Trophoblast cell (in vitro differentiated cells and primary cell): ENCODE data around the gene PTGR2.

Experiments used
- DNase-seq, 2 donors: peaks; one replicate each; pipeline ENCODE4 v3.0.0-alpha.2; 2016
- H2AFZ ChIP-seq: 2 replicates; pipeline ENCODE4 v1.6.1; 2013; ENCODE audit warnings: low read length, moderate library complexity, mild to moderate bottlenecking; ENCODE audit not compliant: insufficient read depth, poor library complexity
- H2AK5ac ChIP-seq: 2 replicates; pipeline ENCODE4 v1.6.1; 2013; ENCODE audit warnings: mild to moderate bottlenecking, low read length
- H2BK120ac ChIP-seq: 2 replicates; pipeline ENCODE4 v1.6.1; 2013; ENCODE audit warnings: low read length, mild to moderate bottlenecking, moderate library complexity; ENCODE audit not compliant: insufficient read depth, poor library complexity
- H2BK12ac ChIP-seq: 2 replicates; pipeline ENCODE4 v1.6.1; 2013; ENCODE audit warnings: mild to moderate bottlenecking, low read length, moderate library complexity
- H2BK5ac ChIP-seq: 2 replicates; pipeline ENCODE4 v1.6.1; 2013; ENCODE audit warnings: low read length, low read depth, moderate library complexity, mild to moderate bottlenecking; ENCODE audit not compliant: poor library complexity
- H3K14ac ChIP-seq: 2 replicates; pipeline ENCODE4 v1.6.1; 2013; ENCODE audit warnings: mild to moderate bottlenecking, low read length
- H3K18ac ChIP-seq: 2 replicates; pipeline ENCODE4 v1.6.1; 2013; ENCODE audit warnings: mild to moderate bottlenecking, low read length
- H3K23ac ChIP-seq: 2 replicates; pipeline ENCODE4 v1.6.1; 2013; ENCODE audit warnings: low read length
- H3K27ac ChIP-seq: 2 replicates; pipeline ENCODE4 v1.5.1; 2013; ENCODE audit warnings: low read depth, mild to moderate bottlenecking, inconsistent platforms, low read length, moderate library complexity
- H3K27me3 ChIP-seq: 2 replicates; pipeline ENCODE4 v1.6.1; 2013; ENCODE audit warnings: inconsistent platforms, mild to moderate bottlenecking, low read length, moderate library complexity; ENCODE audit not compliant: insufficient read depth
- H3K36me3 ChIP-seq, 2 experiments: 1 replicate in 1 of 2; 2 replicates in 1 of 2; pipeline ENCODE4 v1.6.1; 2013; ENCODE audit warnings: low read length in 2 of 2, mild to moderate bottlenecking in 2 of 2, moderate library complexity in 1 of 2; ENCODE audit not compliant: insufficient read depth in 2 of 2, control insufficient read depth in 1 of 2
- H3K4ac ChIP-seq: 2 replicates; pipeline ENCODE4 v1.6.1; 2013; ENCODE audit warnings: low read depth, mild to moderate bottlenecking, low read length, moderate library complexity
- H3K4me1 ChIP-seq, 2 experiments: 1 replicate in 1 of 2; 2 replicates in 1 of 2; pipeline ENCODE4 v1.6.1; 2013; ENCODE audit warnings: low read length in 2 of 2, mild to moderate bottlenecking in 2 of 2, moderate library complexity in 1 of 2; ENCODE audit not compliant: insufficient read depth in 2 of 2, control insufficient read depth in 1 of 2
- H3K4me2 ChIP-seq: 2 replicates; pipeline ENCODE4 v1.6.1; 2013; ENCODE audit warnings: inconsistent platforms, mild to moderate bottlenecking, low read length, moderate library complexity
- H3K4me3 ChIP-seq: 2 replicates; pipeline ENCODE4 v1.5.1; 2013; ENCODE audit warnings: mild to moderate bottlenecking, low read depth, low read length, inconsistent platforms
- H3K79me1 ChIP-seq: one replicate; pipeline ENCODE4 v1.6.1; 2013; ENCODE audit warnings: low read length
- H3K79me2 ChIP-seq: 2 replicates; pipeline ENCODE4 v1.6.1; 2013; ENCODE audit warnings: low read length, mild to moderate bottlenecking; ENCODE audit not compliant: control insufficient read depth, insufficient read depth, poor library complexity
- H3K9ac ChIP-seq: 2 replicates; pipeline ENCODE4 v1.6.1; 2013; ENCODE audit warnings: mild to moderate bottlenecking, low read length
- H3K9me3 ChIP-seq: 2 replicates; pipeline ENCODE4 v1.6.1; 2013; ENCODE audit warnings: low read depth, mild to moderate bottlenecking, control low read depth, inconsistent platforms, low read length; ENCODE audit not compliant: insufficient read depth
- H4K12ac ChIP-seq: 2 replicates; pipeline ENCODE4 v1.6.1; 2013; ENCODE audit warnings: low read depth, mild to moderate bottlenecking, low read length, moderate library complexity
- H4K8ac ChIP-seq: 2 replicates; pipeline ENCODE4 v1.6.1; 2013; ENCODE audit warnings: low read depth, mild to moderate bottlenecking, low read length, moderate library complexity
- H4K91ac ChIP-seq: one replicate; pipeline ENCODE4 v1.6.1; 2013; ENCODE audit warnings: low read depth, mild to moderate bottlenecking, low read length, moderate library complexity
- WGBS: extraction: QIAGEN DNeasy Blood & Tissue Kit; methylation state at CpG from one replicate; pipeline ENCODE4 v1.1.7; 2013; ENCODE audit warnings: missing lambda C conversion rate; ENCODE audit not compliant: insufficient read length, insufficient coverage; ENCODE audit errors: extremely low coverage; 5-methylcytosine and 5-hydroxymethylcytosine counted together

The PTGR2 gene

DNA sequence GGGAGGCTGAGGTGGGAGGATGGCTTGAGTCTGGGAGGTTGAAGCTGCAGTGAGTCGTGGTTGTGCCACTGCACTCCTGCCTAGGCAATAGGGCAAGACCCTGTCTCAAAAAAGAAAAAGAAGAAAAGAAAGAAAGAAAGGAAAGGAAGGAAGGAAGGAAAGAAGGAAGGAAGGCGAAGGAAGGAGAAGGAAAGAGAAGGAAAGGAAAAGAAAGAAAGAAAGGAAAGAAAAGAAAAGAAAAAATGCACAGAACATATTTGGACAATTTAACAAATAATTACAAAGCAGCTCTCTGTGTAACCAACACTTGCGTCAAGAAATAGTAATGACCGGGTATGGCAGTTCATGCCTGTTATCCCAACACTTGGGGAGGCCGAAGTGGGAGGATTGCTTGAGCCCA is 35.8 kb upstream of the PTGR2 start:
- Histone ChIP-seq H3K4me2 (no peak overlapping the region), H3K9ac (no peak overlapping the region), H2AK5ac (no peak overlapping the region), H2AFZ (no peak overlapping the region), H3K36me3 (no peaks in the 10 kb centered on the region), H3K23ac (no peak overlapping the region), H3K9me3 (no peaks in the 10 kb centered on the region), H2BK12ac (no peak overlapping the region), H3K4ac (no peak overlapping the region), H3K27me3 (no peaks in the 10 kb centered on the region), H3K79me1 (no peaks in the 10 kb centered on the region), H3K4me3 (no peak overlapping the region), H4K8ac (no peak overlapping the region), H3K4me1 (no peaks in the 10 kb centered on the region), H3K79me2 (no peaks in the 10 kb centered on the region), H3K27ac (no peak overlapping the region), H2BK120ac (no peak overlapping the region), H3K14ac (no peak overlapping the region), H4K91ac (no peak overlapping the region), H3K18ac (no peak overlapping the region), H4K12ac (no peak overlapping the region), H2BK5ac (no peak overlapping the region)
- no peak for DNase-seq
- WGBS = no CpG with 5 or more reads among the region's 5 CpGs

GRCh38 chr14:73816393-73816816 is 35.2 kb upstream of the PTGR2 start:
- Histone ChIP-seq H2AK5ac (no peak overlapping the region), H3K18ac (no peak overlapping the region)

GRCh38 chr14:73817020-73817655 is 34.5 kb upstream of the PTGR2 start:
- DNase-seq = no peak
- Histone ChIP-seq H3K23ac (no peak overlapping the region), H3K9ac (no peak overlapping the region), H2AK5ac (no peak overlapping the region), H3K9me3 (no peaks in the 10 kb centered on the region), H3K4me1 (no peaks in the 10 kb centered on the region), H2BK5ac (no peak overlapping the region), H2BK12ac (no peak overlapping the region), H3K36me3 (no peaks in the 10 kb centered on the region), H3K79me2 (no peaks in the 10 kb centered on the region), H3K4me3 (no peak overlapping the region), H3K27ac (no peak overlapping the region), H2AFZ (no peak overlapping the region), H4K8ac (no peak overlapping the region), H3K27me3 (no peaks in the 10 kb centered on the region), H3K4ac (no peak overlapping the region), H4K91ac (no peak overlapping the region), H3K14ac (no peak overlapping the region), H3K79me1 (no peaks in the 10 kb centered on the region), H2BK120ac (no peak overlapping the region), H4K12ac (no peak overlapping the region), H3K18ac (no peak overlapping the region), H3K4me2 (no peak overlapping the region)
- no CpG with 5 or more reads among the region's 7 CpGs for WGBS

More at GRCh38 chr14:73816393-73816816, 35.2 kb upstream of the PTGR2 start:
- Histone ChIP-seq H3K4me1 (no peaks in the 10 kb centered on the region), H3K27ac (no peak overlapping the region), H3K9ac (no peak overlapping the region), H3K27me3 (no peaks in the 10 kb centered on the region), H2AFZ (no peak overlapping the region), H3K79me1 (no peaks in the 10 kb centered on the region), H3K14ac (no peak overlapping the region), H3K79me2 (no peaks in the 10 kb centered on the region), H4K8ac (no peak overlapping the region), H4K12ac (no peak overlapping the region), H4K91ac (no peak overlapping the region), H3K4ac (no peak overlapping the region), H3K4me2 (no peak overlapping the region), H2BK12ac (peak overlapping the region; percentile 41), H2BK120ac (no peak overlapping the region), H3K36me3 (no peaks in the 10 kb centered on the region), H2BK5ac (no peak overlapping the region), H3K23ac (no peak overlapping the region), H3K9me3 (no peaks in the 10 kb centered on the region), H3K4me3 (no peak overlapping the region)
- no peak for DNase-seq
- no CpG with 5 or more reads among the region's 4 CpGs for WGBS

GRCh38 chr14:73818821-73819220 is 32.8 kb upstream of the PTGR2 start:
- Histone ChIP-seq H4K91ac (no peak overlapping the region), H4K8ac (no peak overlapping the region), H2BK12ac (no peak overlapping the region), H3K18ac (no peak overlapping the region), H3K4me2 (no peak overlapping the region), H3K27ac (no peak overlapping the region), H3K9ac (no peak overlapping the region), H3K14ac (no peak overlapping the region), H3K23ac (no peak overlapping the region), H2BK120ac (no peak overlapping the region), H3K9me3 (no peaks in the 10 kb centered on the region), H2AK5ac (no peak overlapping the region), H3K27me3 (no peaks in the 10 kb centered on the region), H4K12ac (no peak overlapping the region), H3K79me2 (no peaks in the 10 kb centered on the region), H3K79me1 (no peaks in the 10 kb centered on the region), H2BK5ac (no peak overlapping the region), H3K4ac (no peak overlapping the region), H2AFZ (no peak overlapping the region), H3K36me3 (no peaks in the 10 kb centered on the region), H3K4me3 (no peak overlapping the region), H3K4me1 (no peaks in the 10 kb centered on the region)
- no CpG with 5 or more reads among the region's 9 CpGs for WGBS
- no peak for DNase-seq
